Activated CD8-positive, alpha-beta T cell treated with anti-CD3 and anti-CD28 coated beads for 36 hours (primary cell): Measurements from ENCODE around the gene TSPAN31. TPM values are rescaled to one million over a fixed set of nuclear protein-coding genes. Genes with fewer than 3 reads are reported as not detected.

Experiments used
- ATAC-seq: fragments of 200-7000 bp; cut with Tn5 transposase; one replicate; pipeline ENCODE4 v1.10.0; 2021; ENCODE audit warnings: mild to moderate bottlenecking, moderate library complexity
- CTCF ChIA-PET: fragments of 350-600 bp; sonication (Branson Sonifier 250); formaldehyde crosslinking; loops from one replicate; lab custom pipeline; 2021; ENCODE audit warnings: antibody characterized with exemption; lab: Charles Lee
- POLR2A ChIA-PET: fragments of 350-600 bp; sonication (Branson Sonifier 250); formaldehyde crosslinking; loops from one replicate; lab custom pipeline; 2021; ENCODE audit warnings: antibody characterized with exemption; lab: Charles Lee
- DNase-seq: peaks from one replicate; pipeline ENCODE4 v3.0.0-alpha.2; 2020
- H3K27ac Mint-ChIP-seq: one replicate; pipeline ENCODE4 v1.8.0; 2021; ENCODE audit warnings: mild to moderate bottlenecking, mixed read lengths
- H3K27me3 Mint-ChIP-seq: one replicate; pipeline ENCODE4 v1.8.0; 2021; ENCODE audit warnings: mixed read lengths
- H3K36me3 Mint-ChIP-seq: one replicate; pipeline ENCODE4 v1.8.0; 2021; ENCODE audit warnings: low read depth, mixed read lengths
- H3K4me1 Mint-ChIP-seq: one replicate; pipeline ENCODE4 v1.8.0; 2021; ENCODE audit warnings: low read depth, mixed read lengths
- H3K4me3 Mint-ChIP-seq: one replicate; pipeline ENCODE4 v1.8.0; 2021; ENCODE audit warnings: mild to moderate bottlenecking, moderate library complexity, mixed read lengths
- H3K9me3 Mint-ChIP-seq: one replicate; pipeline ENCODE4 v1.8.0; 2021; ENCODE audit warnings: mixed read lengths
- intact Hi-C: fragments of 100-400 bp; cut with micrococcal nuclease; formaldehyde crosslinking; loops from one replicate; pipeline ENCODE4 v1.10.0; 2022
- total RNA-seq, 2 experiments: library from RNA; stranded (reverse); gene quantifications; one replicate each; pipeline ENCODE4 v1.2.3, GENCODE V29; 2021
- TF ChIP-seq, protein P1 (sequence below): fragments of 200-600 bp; IDR thresholded peaks from one replicate; pipeline ENCODE4 v1.8.0; 2022; ENCODE audit warnings: antibody characterized with exemption, mild to moderate bottlenecking

Gene TSPAN31
- total RNA-seq, 2 experiments from 2014 or later = 6.9 to 7.5 TPM

DNA sequence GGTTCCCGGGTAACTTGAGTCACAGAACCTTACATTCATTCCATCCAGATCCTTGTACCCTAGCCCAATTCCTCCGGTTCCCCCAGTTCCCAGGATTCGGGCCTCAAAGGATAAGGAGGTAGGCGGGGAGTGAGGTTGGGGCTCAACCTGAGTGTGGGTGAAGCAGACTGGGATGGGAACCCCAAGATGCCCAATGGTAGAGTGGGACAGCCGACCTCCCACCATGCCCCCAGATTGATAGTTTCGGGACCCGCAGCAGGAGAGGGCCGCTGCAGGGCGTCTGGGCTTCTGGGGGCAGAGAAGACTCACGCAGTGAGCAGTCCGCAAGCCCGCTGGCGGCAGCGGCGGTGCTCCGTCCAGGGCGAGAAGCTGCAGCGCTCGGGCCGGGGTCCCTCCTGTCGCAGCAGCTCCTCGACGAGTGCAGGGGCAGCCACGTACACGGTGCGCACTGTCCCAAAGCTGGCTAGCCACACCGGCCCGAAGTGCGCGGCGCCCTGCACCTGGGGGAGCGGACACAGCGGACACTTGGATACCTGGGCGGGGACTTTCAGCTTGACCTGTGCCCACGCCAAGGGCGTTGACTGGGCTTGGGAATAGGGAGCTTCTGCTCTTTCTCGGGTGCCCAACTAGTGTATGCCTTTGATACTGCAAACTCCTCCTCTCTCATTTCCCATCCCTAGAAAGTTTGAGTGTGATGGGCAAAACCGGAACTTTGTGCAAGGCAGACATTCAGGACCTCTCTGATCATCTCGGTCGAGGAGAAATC is 21.0 kb downstream of the TSPAN31 start:
- peaks cover 6% of the 10 kb centered on the region for H3K27me3 Mint-ChIP-seq
- H3K36me3 Mint-ChIP-seq = peaks cover 49% of the 10 kb centered on the region
- DNase-seq (no peak), ATAC-seq (peak; percentile 15)
- H3K9me3 Mint-ChIP-seq = no peaks in the 10 kb centered on the region
- H3K4me1 Mint-ChIP-seq = peaks cover 33% of the 10 kb centered on the region
- ChIA-PET CTCF (interaction anchor here (1.3 to 10.4 kb wide), 6 partner anchors 10 to 139 kb away, joined by 3 to 122 read pairs (median 8); partner anchors contain the start of genes CDK4, EEF1AKMT3, MARCHF9 and METTL1), POLR2A (interaction anchor here (0.8 to 1.6 kb wide), 9 partner anchors 9 to 80 kb away, joined by 3 to 10 read pairs (median 4); partner anchors contain the start of genes CDK4, CTDSP2, TSFM and TSPAN31)
- H3K27ac Mint-ChIP-seq = peak overlapping the region; percentile 70
- intact Hi-C loops = no loop called here
- peak overlapping the region; percentile 80 for H3K4me3 Mint-ChIP-seq
- TF ChIP-seq, protein P1, sequence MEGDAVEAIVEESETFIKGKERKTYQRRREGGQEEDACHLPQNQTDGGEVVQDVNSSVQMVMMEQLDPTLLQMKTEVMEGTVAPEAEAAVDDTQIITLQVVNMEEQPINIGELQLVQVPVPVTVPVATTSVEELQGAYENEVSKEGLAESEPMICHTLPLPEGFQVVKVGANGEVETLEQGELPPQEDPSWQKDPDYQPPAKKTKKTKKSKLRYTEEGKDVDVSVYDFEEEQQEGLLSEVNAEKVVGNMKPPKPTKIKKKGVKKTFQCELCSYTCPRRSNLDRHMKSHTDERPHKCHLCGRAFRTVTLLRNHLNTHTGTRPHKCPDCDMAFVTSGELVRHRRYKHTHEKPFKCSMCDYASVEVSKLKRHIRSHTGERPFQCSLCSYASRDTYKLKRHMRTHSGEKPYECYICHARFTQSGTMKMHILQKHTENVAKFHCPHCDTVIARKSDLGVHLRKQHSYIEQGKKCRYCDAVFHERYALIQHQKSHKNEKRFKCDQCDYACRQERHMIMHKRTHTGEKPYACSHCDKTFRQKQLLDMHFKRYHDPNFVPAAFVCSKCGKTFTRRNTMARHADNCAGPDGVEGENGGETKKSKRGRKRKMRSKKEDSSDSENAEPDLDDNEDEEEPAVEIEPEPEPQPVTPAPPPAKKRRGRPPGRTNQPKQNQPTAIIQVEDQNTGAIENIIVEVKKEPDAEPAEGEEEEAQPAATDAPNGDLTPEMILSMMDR = no peak

DNA sequence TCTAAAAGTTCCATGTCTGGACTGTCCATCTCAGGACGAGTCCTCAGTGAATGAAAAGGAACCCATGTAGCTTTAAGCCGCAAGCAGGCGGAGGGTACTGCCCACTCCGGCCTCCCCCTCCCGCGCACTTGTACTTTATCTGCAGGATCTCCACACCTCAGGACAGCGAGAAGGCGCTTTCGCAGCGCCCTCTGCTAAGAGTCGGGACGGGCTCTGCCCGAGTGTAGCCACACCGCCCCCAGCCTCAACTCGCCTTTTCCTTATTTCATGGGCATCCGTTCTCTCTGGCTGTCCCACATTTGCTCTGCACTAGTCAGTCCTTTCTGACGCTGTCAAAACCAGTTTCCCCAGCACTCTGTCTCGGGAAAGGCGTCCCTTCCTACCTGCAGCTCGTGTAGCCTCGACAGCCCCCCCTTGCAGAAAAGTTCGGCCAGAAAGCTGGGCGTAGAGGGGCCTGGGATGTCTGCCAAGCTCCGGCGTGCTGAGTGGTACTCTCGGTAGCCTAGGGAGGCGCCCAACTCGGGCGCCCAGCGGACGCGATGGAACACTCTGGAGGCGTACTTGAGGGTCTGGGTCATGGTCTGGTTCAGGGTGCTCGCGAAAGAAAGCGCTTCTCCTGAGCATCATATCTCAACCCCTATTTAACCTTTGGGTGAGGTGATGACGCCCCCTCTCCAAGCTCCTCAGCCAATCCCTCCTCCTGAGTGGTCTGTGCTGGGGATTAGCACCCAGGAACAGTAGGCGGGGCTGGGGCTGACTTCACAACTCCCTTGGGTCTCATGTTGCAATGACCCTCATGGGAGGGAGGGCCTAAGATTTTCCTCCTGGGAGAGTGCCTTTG is 21.8 kb downstream of the TSPAN31 start, which contains the start of gene CYP27B1:
TSS of gene CYP27B1 (minus strand) at position 615 of the 841 bp plus-strand sequence. CDS start at position 578, 37 bp downstream.
- TF ChIP-seq, protein P1 = no peak
- ChIA-PET POLR2A (interaction anchor here (0.8 to 2.2 kb wide), 10 partner anchors 10 to 80 kb away, joined by 3 to 7 read pairs (median 4); partner anchors contain the start of genes CDK4, CTDSP2, TSFM and TSPAN31), CTCF (interaction anchor here (1.3 to 10.4 kb wide), 4 partner anchors 10 to 138 kb away, joined by 3 to 122 read pairs (median 42); partner anchors contain the start of genes EEF1AKMT3, MARCHF9, METTL1 and TSFM)
- Mint-ChIP-seq H3K4me3 (peak within 1 kb of the TSS; percentile 80), H3K27ac (no peak within 1 kb of the TSS), H3K36me3 (peaks cover 49% of the 10 kb centered on the region), H3K9me3 (no peaks in the 10 kb centered on the region), H3K27me3 (peaks cover 6% of the 10 kb centered on the region), H3K4me1 (peaks cover 39% of the 10 kb centered on the region)
- peak; percentile 7 for ATAC-seq
- intact Hi-C loops = no loop called here
- DNase-seq = peak; percentile 40

DNA sequence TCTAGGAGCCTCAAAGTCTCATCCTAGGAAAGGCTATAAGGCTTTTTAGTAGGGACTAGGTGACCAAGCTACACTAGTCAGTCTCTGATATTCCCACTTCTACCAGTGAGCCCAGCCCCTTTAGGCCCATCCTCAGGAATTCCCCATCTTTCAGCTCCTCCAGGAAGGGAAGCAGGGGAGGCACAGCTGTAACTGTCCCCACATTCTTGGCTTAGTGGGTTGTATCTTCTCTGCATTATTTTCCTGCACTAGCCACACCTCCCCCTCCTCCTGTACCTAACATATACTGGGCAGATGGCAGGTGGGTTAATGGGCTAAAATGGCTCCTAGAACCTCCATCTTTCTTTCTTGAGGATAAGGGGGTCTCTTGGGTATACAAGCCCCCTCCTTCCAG is 22.5 kb downstream of the TSPAN31 start:
- Mint-ChIP-seq H3K27ac (no peak overlapping the region), H3K4me3 (no peak overlapping the region), H3K27me3 (peaks cover 6% of the 10 kb centered on the region), H3K4me1 (peaks cover 39% of the 10 kb centered on the region), H3K9me3 (no peaks in the 10 kb centered on the region), H3K36me3 (peaks cover 47% of the 10 kb centered on the region)
- intact Hi-C loops = no loop called here
- DNase-seq (no peak), ATAC-seq (no peak)
- TF ChIP-seq, protein P1 = no peak
- POLR2A ChIA-PET = interaction anchor here (0.9 to 2.2 kb wide), 7 partner anchors 11 to 31 kb away, joined by 3 to 7 read pairs (median 4); partner anchors contain the start of genes CDK4 and TSPAN31
- CTCF ChIA-PET = interaction anchor here (2.8 to 10.4 kb wide), 4 partner anchors 8 to 137 kb away, joined by 10 to 122 read pairs (median 46); partner anchors contain the start of genes EEF1AKMT3, MARCHF9, METTL1 and TSFM

DNA sequence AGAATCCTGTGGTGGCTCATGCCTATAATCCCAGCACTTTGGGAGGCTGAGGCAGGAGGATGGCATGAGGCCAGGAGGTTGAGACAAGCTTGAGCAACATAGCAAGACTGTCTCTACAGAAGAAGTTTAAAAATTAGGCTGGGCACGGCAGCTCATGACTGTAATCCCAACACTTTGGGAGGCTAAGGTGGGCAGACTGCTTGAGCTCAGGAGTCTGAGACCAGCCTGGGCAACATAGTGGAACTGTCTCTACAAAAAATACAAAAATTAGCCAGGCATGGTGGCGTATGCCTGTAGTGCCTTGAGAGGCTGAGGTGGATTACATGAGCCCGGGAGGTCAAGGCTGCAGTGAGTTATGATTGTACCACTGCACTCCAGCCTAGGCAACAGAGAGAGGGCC is 23.0 kb downstream of the TSPAN31 start:
- H3K36me3 Mint-ChIP-seq = peaks cover 47% of the 10 kb centered on the region
- intact Hi-C loops = no loop called here
- H3K4me1 Mint-ChIP-seq = peaks cover 39% of the 10 kb centered on the region
- peaks cover 6% of the 10 kb centered on the region for H3K27me3 Mint-ChIP-seq
- ChIA-PET CTCF (interaction anchor here (0.8 to 10.4 kb wide), 5 partner anchors 9 to 137 kb away, joined by 3 to 122 read pairs (median 17); partner anchors contain the start of genes EEF1AKMT3, MARCHF9, METTL1 and TSFM), POLR2A (interaction anchor here (0.9 to 2.2 kb wide), 3 partner anchors 11 to 30 kb away, joined by 3 to 7 read pairs (median 7); no protein-coding TSS in a partner anchor)
- DNase-seq (no peak), ATAC-seq (no peak)
- H3K4me3 Mint-ChIP-seq = no peak overlapping the region
- no peak overlapping the region for H3K27ac Mint-ChIP-seq
- no peaks in the 10 kb centered on the region for H3K9me3 Mint-ChIP-seq
- TF ChIP-seq, protein P1 = no peak
